Uterus (tissue), 2 donors: ENCODE measurements around the gene WDFY4.

Source experiments
- POLR2A ChIP-seq, 2 donors: fragments of 450-650 bp; IDR thresholded peaks; one replicate each; pipeline ENCODE4 v1.6.1; 2016; ENCODE audit warnings: antibody characterized with exemption in 2 of 2, mild to moderate bottlenecking in 1 of 2, moderate library complexity in 1 of 2
- TF ChIP-seq, protein P1 (sequence below), 4 experiments: fragments of 200-600 bp in 2 of 4; fragments of 450-650 bp in 2 of 4; sonication (generic) in 2 of 4; IDR thresholded peaks; one replicate each; pipeline ENCODE4 v1.5.1; 2016 to 2019; ENCODE audit warnings: antibody characterized with exemption in 4 of 4, mild to moderate bottlenecking in 2 of 4, moderate library complexity in 1 of 4

DNA sequence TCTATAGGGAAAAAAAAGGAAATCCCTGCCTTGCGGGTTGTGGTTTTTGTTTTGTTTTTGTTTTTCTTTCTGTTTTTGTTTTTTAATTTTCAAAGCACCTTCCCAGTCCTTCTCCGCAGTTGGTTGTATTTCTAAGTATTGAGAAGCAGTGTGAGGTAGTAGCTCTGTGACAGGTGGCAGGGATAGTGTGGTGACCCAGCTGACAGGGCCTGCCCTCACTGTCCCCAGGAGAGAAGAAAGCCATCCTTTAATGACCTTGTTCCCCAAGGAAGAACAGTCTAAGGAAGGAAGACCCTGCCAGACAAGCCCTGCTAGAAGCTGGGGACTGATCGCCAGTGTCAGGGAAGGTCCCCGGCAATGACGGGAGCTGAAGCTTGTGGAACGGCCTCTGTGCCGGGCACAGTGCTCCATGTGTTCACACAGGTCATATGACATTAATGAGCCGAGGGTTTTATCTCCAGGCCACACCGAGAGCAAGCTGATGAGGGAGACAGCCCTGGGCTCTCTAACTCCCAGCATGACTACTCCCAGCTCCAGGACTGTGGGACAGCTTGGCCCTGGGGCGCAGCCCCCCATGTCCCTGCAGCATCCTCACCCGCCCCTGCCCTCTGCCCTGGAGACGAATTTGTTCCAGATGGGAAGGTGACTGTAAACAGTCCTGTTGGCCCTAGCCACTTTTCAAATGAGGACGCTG lies 324.0 kb downstream of the WDFY4 start:
- TF ChIP-seq, protein P1, sequence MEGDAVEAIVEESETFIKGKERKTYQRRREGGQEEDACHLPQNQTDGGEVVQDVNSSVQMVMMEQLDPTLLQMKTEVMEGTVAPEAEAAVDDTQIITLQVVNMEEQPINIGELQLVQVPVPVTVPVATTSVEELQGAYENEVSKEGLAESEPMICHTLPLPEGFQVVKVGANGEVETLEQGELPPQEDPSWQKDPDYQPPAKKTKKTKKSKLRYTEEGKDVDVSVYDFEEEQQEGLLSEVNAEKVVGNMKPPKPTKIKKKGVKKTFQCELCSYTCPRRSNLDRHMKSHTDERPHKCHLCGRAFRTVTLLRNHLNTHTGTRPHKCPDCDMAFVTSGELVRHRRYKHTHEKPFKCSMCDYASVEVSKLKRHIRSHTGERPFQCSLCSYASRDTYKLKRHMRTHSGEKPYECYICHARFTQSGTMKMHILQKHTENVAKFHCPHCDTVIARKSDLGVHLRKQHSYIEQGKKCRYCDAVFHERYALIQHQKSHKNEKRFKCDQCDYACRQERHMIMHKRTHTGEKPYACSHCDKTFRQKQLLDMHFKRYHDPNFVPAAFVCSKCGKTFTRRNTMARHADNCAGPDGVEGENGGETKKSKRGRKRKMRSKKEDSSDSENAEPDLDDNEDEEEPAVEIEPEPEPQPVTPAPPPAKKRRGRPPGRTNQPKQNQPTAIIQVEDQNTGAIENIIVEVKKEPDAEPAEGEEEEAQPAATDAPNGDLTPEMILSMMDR (IDR thresholded peaks at IDR 0.05) = no peak
- no peak for TF ChIP-seq POLR2A (IDR thresholded peaks at IDR 0.05)
